HG02943 (cell line): Measurements from ENCODE around the gene ADCY5.

Source experiments
- ATAC-seq: cut with Tn5 transposase; IDR thresholded peaks from one replicate; pipeline ENCODE4 v1.9.1; 2021; ENCODE audit warnings: mild to moderate bottlenecking, low read depth, moderate library complexity; ENCODE audit not compliant: unreplicated experiment

ADCY5 gene

GRCh38 chr3:123459862-123460261 is 11.0 kb upstream of the ADCY5 start:
- no peak for ATAC-seq

GRCh38 chr3:123458255-123458654 is 9.4 kb upstream of the ADCY5 start:
- no peak for ATAC-seq

GRCh38 chr3:123457841-123458240 is 9.0 kb upstream of the ADCY5 start:
- no peak for ATAC-seq

GRCh38 chr3:123453675-123454074 is 4.8 kb upstream of the ADCY5 start:
- ATAC-seq: no peak

GRCh38 chr3:123451186-123451585 is 2.3 kb upstream of the ADCY5 start:
- ATAC-seq: no peak

- ATAC-seq: no peak
Measured at GRCh38 chr3:123449997-123450604, 1.2 kb upstream of the ADCY5 start.

GRCh38 chr3:123449102-123449996 is 459 bp upstream of the ADCY5 start:
- no peak for ATAC-seq

GRCh38 chr3:123447749-123448517 is 957 bp downstream of the ADCY5 start:
- ATAC-seq: no peak

GRCh38 chr3:123447416-123447748 is 1.5 kb downstream of the ADCY5 start:
- no peak for ATAC-seq

GRCh38 chr3:123446610-123447109 is 2.2 kb downstream of the ADCY5 start:
- ATAC-seq: no peak

- ATAC-seq: no peak
Measured at GRCh38 chr3:123446210-123446609, 2.7 kb downstream of the ADCY5 start.

GRCh38 chr3:123445702-123446101 is 3.2 kb downstream of the ADCY5 start:
- no peak for ATAC-seq

- no peak for ATAC-seq
Measured at GRCh38 chr3:123444744-123445143, 4.1 kb downstream of the ADCY5 start.

GRCh38 chr3:123444023-123444422 is 4.9 kb downstream of the ADCY5 start:
- ATAC-seq: no peak

- ATAC-seq: no peak
Measured at GRCh38 chr3:123442908-123443307, 6.0 kb downstream of the ADCY5 start.

- no peak for ATAC-seq
Measured at GRCh38 chr3:123442125-123442524, 6.8 kb downstream of the ADCY5 start.

GRCh38 chr3:123439806-123440580 is 8.9 kb downstream of the ADCY5 start:
- ATAC-seq: no peak

GRCh38 chr3:123432832-123433523 is 15.9 kb downstream of the ADCY5 start:
- ATAC-seq: no peak

GRCh38 chr3:123431658-123432324 is 17.1 kb downstream of the ADCY5 start:
- ATAC-seq: no peak
